ENCODE data around the gene SLC25A1. TPM values are rescaled to one million over a fixed set of nuclear protein-coding genes. Genes with fewer than 3 reads are reported as not detected.
"Not testable (repeated sequence)": the region's sequence is repeated elsewhere in the genome, so short reads cannot be mapped to it uniquely, and the experiment has no call there.

The SLC25A1 gene
- total RNA-seq, 2 donors from 2014 or later = 39.0 to 48.2 TPM

- DNase-seq (no peak), ATAC-seq (no peak)
- intact Hi-C loops (cut with DNase I) = no loop called here
These were observed 6.1 kb downstream of the SLC25A1 start for GRCh38 chr22:19172213-19173046.

GRCh38 chr22:19169947-19170318, 8.6 kb downstream of the SLC25A1 start:
- DNase-seq (no peak), ATAC-seq (no peak)
- intact Hi-C loops (cut with DNase I) = no loop called here

GRCh38 chr22:19169002-19169946, 9.3 kb downstream of the SLC25A1 start:
- intact Hi-C loops (cut with DNase I) = no loop called here
- no peak for ATAC-seq
- DNase-seq = no peak

GRCh38 chr22:19168088-19168890, 10.2 kb downstream of the SLC25A1 start:
- DNase-seq (no peak), ATAC-seq (no peak)
- intact Hi-C loops (cut with DNase I) = no loop called here

- DNase-seq (no peak), ATAC-seq (no peak)
- intact Hi-C loops (cut with DNase I) = no loop called here
These were observed 11.2 kb downstream of the SLC25A1 start for GRCh38 chr22:19167106-19167869.

GRCh38 chr22:19166421-19166820, 12.1 kb downstream of the SLC25A1 start:
- DNase-seq (no peak), ATAC-seq (no peak)
- intact Hi-C loops (cut with DNase I) = no loop called here

- intact Hi-C loops (cut with DNase I) = no loop called here
- DNase-seq = no peak
- ATAC-seq = no peak
These were observed 14.1 kb downstream of the SLC25A1 start for GRCh38 chr22:19164425-19164824.

- DNase-seq; intact Hi-C loops (cut with DNase I); ATAC-seq: not testable (repeated sequence)
These were observed 19.9 kb downstream of the SLC25A1 start for GRCh38 chr22:19158649-19159048.

GRCh38 chr22:19156109-19156508, 22.4 kb downstream of the SLC25A1 start:
- DNase-seq; ATAC-seq; intact Hi-C loops (cut with DNase I): not testable (repeated sequence)

GRCh38 chr22:19152942-19153883, 25.3 kb downstream of the SLC25A1 start:
- intact Hi-C loops (cut with DNase I) = no loop called here
- no peak for ATAC-seq

GRCh38 chr22:19151329-19152191, 27.0 kb downstream of the SLC25A1 start:
- intact Hi-C loops (cut with DNase I) = no loop called here
- ATAC-seq (no peak), DNase-seq (no peak)

More at GRCh38 chr22:19152942-19153883, 25.3 kb downstream of the SLC25A1 start:
- no peak for DNase-seq

GRCh38 chr22:19150482-19151328, 27.8 kb downstream of the SLC25A1 start:
- no peak for DNase-seq
- no peak for ATAC-seq
- intact Hi-C loops (cut with DNase I) = no loop called here

- intact Hi-C loops (cut with DNase I) = loop anchor here in 1 of 2 donors (10.0 kb wide), 1 partner anchor 485 kb away; no protein-coding TSS in a partner anchor
- DNase-seq (no peak), ATAC-seq (no peak)
These were observed 28.5 kb downstream of the SLC25A1 start, which contains the start of gene GSC2 for GRCh38 chr22:19149991-19150390. GSC2 (minus strand) TSS chr22:19150292; CDS start chr22:19150283, 9 bp downstream.

- intact Hi-C loops (cut with DNase I) = loop anchor here in 1 of 2 donors (10.0 kb wide), 1 partner anchor 486 kb away; no protein-coding TSS in a partner anchor
- DNase-seq (no peak), ATAC-seq (no peak)
These were observed 29.3 kb downstream of the SLC25A1 start for GRCh38 chr22:19149047-19149883.
